LNCaP clone FGC (cell line): ENCODE measurements around the gene SLC18A2.

Experiments
- DNase-seq: peaks from one replicate; pipeline ENCODE4 v3.0.0-alpha.2; 2011; ENCODE audit warnings: low read depth
- H3K4me3 ChIP-seq: 2 replicates; pipeline ENCODE4 v1.5.1; 2011; ENCODE audit warnings: mild to moderate bottlenecking, low read depth, low read length, control low read depth
- TF ChIP-seq, protein P1 (sequence below): IDR thresholded peaks from 2 replicates; pipeline ENCODE4 v1.5.1; 2012; ENCODE audit warnings: mild to moderate bottlenecking; ENCODE audit not compliant: control insufficient read depth, insufficient read depth; ENCODE audit errors: extremely low read depth

SLC18A2 gene

GRCh38 chr10:117306674-117307073, 65.8 kb downstream of the SLC18A2 start:
- TF ChIP-seq, protein P1, sequence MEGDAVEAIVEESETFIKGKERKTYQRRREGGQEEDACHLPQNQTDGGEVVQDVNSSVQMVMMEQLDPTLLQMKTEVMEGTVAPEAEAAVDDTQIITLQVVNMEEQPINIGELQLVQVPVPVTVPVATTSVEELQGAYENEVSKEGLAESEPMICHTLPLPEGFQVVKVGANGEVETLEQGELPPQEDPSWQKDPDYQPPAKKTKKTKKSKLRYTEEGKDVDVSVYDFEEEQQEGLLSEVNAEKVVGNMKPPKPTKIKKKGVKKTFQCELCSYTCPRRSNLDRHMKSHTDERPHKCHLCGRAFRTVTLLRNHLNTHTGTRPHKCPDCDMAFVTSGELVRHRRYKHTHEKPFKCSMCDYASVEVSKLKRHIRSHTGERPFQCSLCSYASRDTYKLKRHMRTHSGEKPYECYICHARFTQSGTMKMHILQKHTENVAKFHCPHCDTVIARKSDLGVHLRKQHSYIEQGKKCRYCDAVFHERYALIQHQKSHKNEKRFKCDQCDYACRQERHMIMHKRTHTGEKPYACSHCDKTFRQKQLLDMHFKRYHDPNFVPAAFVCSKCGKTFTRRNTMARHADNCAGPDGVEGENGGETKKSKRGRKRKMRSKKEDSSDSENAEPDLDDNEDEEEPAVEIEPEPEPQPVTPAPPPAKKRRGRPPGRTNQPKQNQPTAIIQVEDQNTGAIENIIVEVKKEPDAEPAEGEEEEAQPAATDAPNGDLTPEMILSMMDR: no peak
- H3K4me3 ChIP-seq: no peak overlapping the region
- no peak for DNase-seq

GRCh38 chr10:117311261-117311660, 70.3 kb downstream of the SLC18A2 start:
- H3K4me3 ChIP-seq: no peak overlapping the region
- TF ChIP-seq, protein P1: no peak
- DNase-seq: no peak

GRCh38 chr10:117312430-117312829, 71.5 kb downstream of the SLC18A2 start:
- DNase-seq: peak; percentile 35
- TF ChIP-seq, protein P1: no peak
- no peak overlapping the region for H3K4me3 ChIP-seq

GRCh38 chr10:117313641-117314040, 72.7 kb downstream of the SLC18A2 start:
- TF ChIP-seq, protein P1: no peak
- DNase-seq: no peak
- H3K4me3 ChIP-seq: no peak overlapping the region

DNA sequence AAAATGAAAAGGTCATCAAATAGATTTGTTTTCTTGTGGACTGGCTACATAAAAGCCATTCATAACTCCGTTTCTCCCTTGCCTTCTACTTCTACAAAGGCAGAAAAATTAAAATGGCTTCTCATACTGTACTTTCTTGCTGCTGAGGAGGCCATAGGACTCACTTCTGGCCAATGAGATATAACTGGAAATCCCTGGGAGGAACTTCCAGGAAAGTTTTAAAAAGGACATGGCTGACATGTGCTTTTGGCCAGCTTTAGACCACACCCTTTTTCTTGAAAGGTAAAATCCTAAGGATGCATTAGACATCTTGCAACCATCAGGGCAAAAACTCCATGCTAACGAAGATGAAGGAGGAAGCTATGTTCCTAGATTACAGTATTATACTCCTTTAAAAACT, 75.8 kb downstream of the SLC18A2 start:
- no peak for DNase-seq
- TF ChIP-seq, protein P1: no peak
- no peak overlapping the region for H3K4me3 ChIP-seq

GRCh38 chr10:117318909-117319308, 78.0 kb downstream of the SLC18A2 start:
- 0 out of 2 replicates have a peak overlapping the region, but pooled peaks have one; percentile 5 for H3K4me3 ChIP-seq
- DNase-seq: peak; percentile 43
- TF ChIP-seq, protein P1: peak; percentile 30; the same call in 1 of the 2 replicates

GRCh38 chr10:117320050-117320665, 79.2 kb downstream of the SLC18A2 start:
- H3K4me3 ChIP-seq: no peak overlapping the region
- no peak for DNase-seq
- TF ChIP-seq, protein P1: peak; percentile 62
